AG04450 (cell line): ENCODE measurements around the gene SLC35G3. TPM values are rescaled to one million over a fixed set of nuclear protein-coding genes. Genes with fewer than 3 reads are reported as not detected.

ENCODE experiments used
- CTCF ChIA-PET: fragments of 300-600, 350-600 bp; formaldehyde crosslinking; extraction: SDS; loops from one replicate; lab custom pipeline; 2022; ENCODE audit warnings: antibody characterized with exemption, inconsistent platforms; lab: Charles Lee
- POLR2A ChIA-PET: fragments of 350-600 bp; formaldehyde crosslinking; extraction: SDS; loops from one replicate; lab custom pipeline; 2021; ENCODE audit warnings: antibody characterized with exemption, inconsistent platforms; lab: Yijun Ruan, JAX
- DNase-seq: peaks from one replicate; pipeline ENCODE4 v3.0.0-alpha.2; 2011; ENCODE audit warnings: low read depth, low spot score
- H3K27ac ChIP-seq: one replicate; pipeline ENCODE4 v1.5.1; 2012; ENCODE audit warnings: low read depth, low read length, control low read depth
- H3K27me3 ChIP-seq: one replicate; pipeline ENCODE4 v1.6.0; 2012; ENCODE audit warnings: low read length; ENCODE audit not compliant: control insufficient read depth, insufficient read depth
- H3K4me3 ChIP-seq: 2 replicates; pipeline ENCODE4 v1.5.1; 2011; ENCODE audit warnings: mild to moderate bottlenecking, low read depth, low read length, control low read depth
- H3K9me3 ChIP-seq: 2 replicates; pipeline ENCODE4 v1.5.1; 2012; ENCODE audit warnings: low read length; ENCODE audit not compliant: control insufficient read depth, insufficient read depth
- polyA plus RNA-seq: library from polyadenylated mRNA; depleted of rRNA; stranded (reverse); fragments of >200 nt; gene quantifications from 2 replicates; pipeline ENCODE4 v1.2.3, GENCODE V29; 2011
- TF ChIP-seq, protein P1 (sequence below): IDR thresholded peaks from 2 replicates; pipeline ENCODE4 v1.5.1; 2011; ENCODE audit warnings: low read depth, low read length, control low read depth, inconsistent platforms

Gene SLC35G3
- polyA plus RNA-seq, 1 experiment: not detected

GRCh38 chr17:35240861-35241260, 46.7 kb upstream of the SLC35G3 start:
- TF ChIP-seq, protein P1, sequence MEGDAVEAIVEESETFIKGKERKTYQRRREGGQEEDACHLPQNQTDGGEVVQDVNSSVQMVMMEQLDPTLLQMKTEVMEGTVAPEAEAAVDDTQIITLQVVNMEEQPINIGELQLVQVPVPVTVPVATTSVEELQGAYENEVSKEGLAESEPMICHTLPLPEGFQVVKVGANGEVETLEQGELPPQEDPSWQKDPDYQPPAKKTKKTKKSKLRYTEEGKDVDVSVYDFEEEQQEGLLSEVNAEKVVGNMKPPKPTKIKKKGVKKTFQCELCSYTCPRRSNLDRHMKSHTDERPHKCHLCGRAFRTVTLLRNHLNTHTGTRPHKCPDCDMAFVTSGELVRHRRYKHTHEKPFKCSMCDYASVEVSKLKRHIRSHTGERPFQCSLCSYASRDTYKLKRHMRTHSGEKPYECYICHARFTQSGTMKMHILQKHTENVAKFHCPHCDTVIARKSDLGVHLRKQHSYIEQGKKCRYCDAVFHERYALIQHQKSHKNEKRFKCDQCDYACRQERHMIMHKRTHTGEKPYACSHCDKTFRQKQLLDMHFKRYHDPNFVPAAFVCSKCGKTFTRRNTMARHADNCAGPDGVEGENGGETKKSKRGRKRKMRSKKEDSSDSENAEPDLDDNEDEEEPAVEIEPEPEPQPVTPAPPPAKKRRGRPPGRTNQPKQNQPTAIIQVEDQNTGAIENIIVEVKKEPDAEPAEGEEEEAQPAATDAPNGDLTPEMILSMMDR: no peak
- H3K9me3 ChIP-seq: no peaks in the 10 kb centered on the region; the same call in 1 of the 2 replicates
- DNase-seq: no peak
- H3K27ac ChIP-seq: no peak overlapping the region
- no peak overlapping the region for H3K4me3 ChIP-seq
- ChIA-PET POLR2A (no interaction called here), CTCF (interaction anchor here (1.0 to 1.1 kb wide), 2 partner anchors 72 to 293 kb away, joined by 3 to 5 read pairs; no protein-coding TSS in a partner anchor)
- H3K27me3 ChIP-seq: peaks cover 2% of the 10 kb centered on the region

- TF ChIP-seq, protein P1: no peak
- Histone ChIP-seq H3K27me3 (peaks cover 5% of the 10 kb centered on the region), H3K9me3 (no peaks in the 10 kb centered on the region; the same call in 1 of the 2 replicates), H3K4me3 (no peak overlapping the region), H3K27ac (no peak overlapping the region)
- POLR2A ChIA-PET: no interaction called here
- no peak for DNase-seq
- CTCF ChIA-PET: interaction anchor here (0.6 to 1.1 kb wide), 3 partner anchors 73 to 294 kb away, joined by 3 to 5 read pairs (median 3); no protein-coding TSS in a partner anchor
These were observed 45.6 kb upstream of the SLC35G3 start for GRCh38 chr17:35239823-35240222.

DNA sequence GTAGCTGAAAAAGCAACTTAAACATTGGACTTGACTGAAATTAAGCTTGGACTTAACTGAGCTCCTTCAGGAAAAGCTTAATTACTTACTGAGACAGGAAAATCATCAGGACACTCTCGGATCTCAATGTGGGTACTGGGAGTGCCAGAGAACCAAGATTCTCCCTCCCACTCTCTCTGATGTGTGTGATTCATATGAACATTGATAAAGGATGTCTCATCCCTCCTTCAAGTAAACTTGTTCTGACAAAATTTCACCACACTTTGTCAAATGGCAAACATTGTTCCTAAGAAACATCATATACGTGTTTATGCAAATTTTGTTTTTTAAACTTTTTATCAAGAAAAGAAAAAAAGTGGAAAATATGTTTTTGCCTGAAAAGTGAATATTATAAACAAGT, 44.6 kb upstream of the SLC35G3 start:
- DNase-seq: no peak
- H3K4me3 ChIP-seq: no peak overlapping the region
- ChIA-PET CTCF (interaction anchor here (0.6 to 1.0 kb wide), 3 partner anchors 74 to 368 kb away, joined by 3 to 4 read pairs (median 3); partner anchors contain the start of gene SLFN13), POLR2A (no interaction called here)
- TF ChIP-seq, protein P1: no peak
- H3K9me3 ChIP-seq: no peaks in the 10 kb centered on the region; the same call in 1 of the 2 replicates
- H3K27ac ChIP-seq: no peak overlapping the region
- peaks cover 5% of the 10 kb centered on the region for H3K27me3 ChIP-seq

- no peak overlapping the region for H3K4me3 ChIP-seq
- ChIA-PET POLR2A (no interaction called here), CTCF (no interaction called here)
- no peak for DNase-seq
- no peaks in the 10 kb centered on the region for H3K9me3 ChIP-seq
- peak overlapping the region; percentile 21 for H3K27ac ChIP-seq
- H3K27me3 ChIP-seq: peaks cover 5% of the 10 kb centered on the region
- TF ChIP-seq, protein P1: no peak
These were observed 42.6 kb upstream of the SLC35G3 start for GRCh38 chr17:35236821-35237220.

DNA sequence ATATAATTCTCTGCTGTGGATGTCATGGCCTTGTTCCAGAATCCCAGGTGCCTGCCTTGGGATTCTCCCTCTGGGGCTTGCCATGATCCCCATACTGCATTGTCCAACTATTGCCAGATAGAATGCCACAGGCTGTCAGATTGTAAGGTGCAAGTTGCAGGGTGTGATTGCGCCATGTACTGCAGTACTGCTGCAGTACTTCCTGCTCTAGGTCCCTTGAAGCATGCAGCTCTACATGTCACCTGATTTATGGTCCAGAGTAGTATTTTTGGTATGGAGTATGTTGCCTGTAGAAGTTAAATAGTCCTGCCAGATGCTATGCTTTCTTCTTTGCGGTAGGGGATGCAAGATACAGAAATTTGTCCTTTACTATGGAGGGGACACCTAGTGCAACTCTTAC, 41.7 kb upstream of the SLC35G3 start:
- DNase-seq: no peak
- Histone ChIP-seq H3K27me3 (peaks cover 5% of the 10 kb centered on the region), H3K9me3 (no peaks in the 10 kb centered on the region), H3K4me3 (no peak overlapping the region), H3K27ac (no peak overlapping the region)
- CTCF ChIA-PET: no interaction called here
- POLR2A ChIA-PET: no interaction called here
- TF ChIP-seq, protein P1: no peak
